Measurements from ENCODE around the gene GSTCD. TPM values are rescaled to one million over a fixed set of nuclear protein-coding genes. Genes with fewer than 3 reads are reported as not detected.
A peak's percentile ranks its signal among the peaks of the same experiment; 100 is the strongest.

Gene GSTCD
- total and polyA plus RNA-seq, 2 experiments from 2014 or later: 2.8 to 21.9 TPM

- Histone ChIP-seq H3K27me3 (no peaks in the 10 kb centered on the region), H3K36me3 (replicated peaks; ENCODE audit: insufficient read depth, low read depth) (no peaks in the 10 kb centered on the region), H2AFZ (no peak overlapping the region), H3K4me2 (no peak overlapping the region), H4K20me1 (ENCODE audit: insufficient read depth, poor library complexity, severe bottlenecking) (no peaks in the 10 kb centered on the region), H3K9me2 (replicated peaks; ENCODE audit: insufficient read depth) (no peaks in the 10 kb centered on the region), H3K4me3 (no peak overlapping the region), H3K27ac (no peak overlapping the region), H3K4me1 (ENCODE audit: insufficient read depth) (no peaks in the 10 kb centered on the region), H3K9me3 (ENCODE audit: low read depth) (no peaks in the 10 kb centered on the region), H3K79me2 (no peaks in the 10 kb centered on the region)
- 97% methylated on average over 2 of the region's 2 CpGs for WGBS (ENCODE audit: low lambda C conversion rate, missing lambda C conversion rate)
- no peak for DNase-seq (ENCODE audit: low spot score)
- TF ChIP-seq EZH2phosphoT487 (IDR thresholded peaks at IDR 0.05; ENCODE audit: low read depth, severe bottlenecking, unreplicated experiment): no peak
- TF ChIP-seq CTCF (IDR thresholded peaks at IDR 0.05; ENCODE audit: poor library complexity): no peak
- no peak for TF ChIP-seq EZH2 (IDR thresholded peaks at IDR 0.05; ENCODE audit: borderline replicate concordance)
These were observed 119.5 kb downstream of the GSTCD start for GRCh38 chr4:105828074-105828473.

GRCh38 chr4:105831189-105831588 is 122.6 kb downstream of the GSTCD start:
- 91% methylated on average over 2 of the region's 2 CpGs for WGBS (ENCODE audit: low lambda C conversion rate, missing lambda C conversion rate)
- H3K9me2 ChIP-seq (replicated peaks; ENCODE audit: insufficient read depth): no peaks in the 10 kb centered on the region

DNA sequence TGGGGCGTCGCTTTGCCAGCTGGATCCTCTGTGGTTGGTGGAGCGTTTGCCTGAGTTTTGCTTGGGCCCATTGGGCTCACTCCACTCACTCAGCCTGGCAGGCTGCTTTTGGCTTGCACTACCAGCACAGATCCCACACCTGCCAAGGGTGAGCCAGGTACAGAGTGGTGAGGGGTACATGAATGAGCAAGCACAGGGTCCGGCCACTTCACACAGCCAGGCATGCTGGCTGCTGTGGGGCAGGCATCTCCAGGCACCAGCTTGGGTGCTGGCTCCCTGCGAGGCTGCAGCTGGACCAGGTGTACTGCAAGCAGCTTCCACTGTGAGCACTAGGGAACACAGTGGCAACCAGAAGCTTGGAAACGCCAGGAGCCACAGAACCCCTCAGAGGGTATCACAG is 126.6 kb downstream of the GSTCD start:
- TF ChIP-seq EZH2phosphoT487 (IDR thresholded peaks at IDR 0.05; ENCODE audit: low read depth, severe bottlenecking, unreplicated experiment) (no peak), EZH2 (IDR thresholded peaks at IDR 0.05; ENCODE audit: borderline replicate concordance) (no peak), CTCF (IDR thresholded peaks at IDR 0.05; ENCODE audit: poor library complexity) (no peak)
- no peaks in the 10 kb centered on the region for H3K9me3 ChIP-seq (ENCODE audit: low read depth)
- H3K9me2 ChIP-seq (replicated peaks; ENCODE audit: insufficient read depth): no peaks in the 10 kb centered on the region
- no peak overlapping the region for H3K27ac ChIP-seq
- no peak overlapping the region for H3K4me3 ChIP-seq
- no peaks in the 10 kb centered on the region for H3K4me1 ChIP-seq (ENCODE audit: insufficient read depth)
- WGBS (ENCODE audit: low lambda C conversion rate, missing lambda C conversion rate): 95% methylated on average over 6 of the region's 6 CpGs
- DNase-seq (ENCODE audit: low spot score): no peak
- no peaks in the 10 kb centered on the region for H3K36me3 ChIP-seq (replicated peaks; ENCODE audit: insufficient read depth, low read depth)
- no peaks in the 10 kb centered on the region for H3K27me3 ChIP-seq
- no peaks in the 10 kb centered on the region for H3K79me2 ChIP-seq
- no peaks in the 10 kb centered on the region for H4K20me1 ChIP-seq (ENCODE audit: insufficient read depth, poor library complexity, severe bottlenecking)
- H3K4me2 ChIP-seq: no peak overlapping the region
- H2AFZ ChIP-seq: no peak overlapping the region

More at GRCh38 chr4:105831189-105831588, 122.6 kb downstream of the GSTCD start:
- TF ChIP-seq CTCF (IDR thresholded peaks at IDR 0.05; ENCODE audit: poor library complexity): no peak
- TF ChIP-seq EZH2phosphoT487 (IDR thresholded peaks at IDR 0.05; ENCODE audit: low read depth, severe bottlenecking, unreplicated experiment): no peak
- no peak for TF ChIP-seq EZH2 (IDR thresholded peaks at IDR 0.05; ENCODE audit: borderline replicate concordance)
- Histone ChIP-seq H3K4me1 (ENCODE audit: insufficient read depth) (no peaks in the 10 kb centered on the region), H3K4me3 (no peak overlapping the region), H2AFZ (no peak overlapping the region), H3K36me3 (replicated peaks; ENCODE audit: insufficient read depth, low read depth) (no peaks in the 10 kb centered on the region), H3K79me2 (no peaks in the 10 kb centered on the region), H4K20me1 (ENCODE audit: insufficient read depth, poor library complexity, severe bottlenecking) (no peaks in the 10 kb centered on the region), H3K4me2 (peak overlapping the region; percentile 18), H3K27me3 (no peaks in the 10 kb centered on the region), H3K27ac (no peak overlapping the region), H3K9me3 (ENCODE audit: low read depth) (no peaks in the 10 kb centered on the region)
- no peak for DNase-seq (ENCODE audit: low spot score)

GRCh38 chr4:105836537-105836936 is 128.0 kb downstream of the GSTCD start:
- Histone ChIP-seq H3K27me3 (no peaks in the 10 kb centered on the region), H3K36me3 (replicated peaks; ENCODE audit: insufficient read depth, low read depth) (no peaks in the 10 kb centered on the region), H3K9me2 (replicated peaks; ENCODE audit: insufficient read depth) (no peaks in the 10 kb centered on the region), H2AFZ (no peak overlapping the region), H3K4me3 (no peak overlapping the region), H4K20me1 (ENCODE audit: insufficient read depth, poor library complexity, severe bottlenecking) (no peaks in the 10 kb centered on the region), H3K79me2 (no peaks in the 10 kb centered on the region), H3K9me3 (ENCODE audit: low read depth) (no peaks in the 10 kb centered on the region), H3K4me2 (no peak overlapping the region), H3K27ac (no peak overlapping the region), H3K4me1 (ENCODE audit: insufficient read depth) (no peaks in the 10 kb centered on the region)
- TF ChIP-seq CTCF (IDR thresholded peaks at IDR 0.05; ENCODE audit: poor library complexity) (no peak), EZH2 (IDR thresholded peaks at IDR 0.05; ENCODE audit: borderline replicate concordance) (no peak), EZH2phosphoT487 (IDR thresholded peaks at IDR 0.05; ENCODE audit: low read depth, severe bottlenecking, unreplicated experiment) (no peak)
- WGBS (ENCODE audit: low lambda C conversion rate, missing lambda C conversion rate): 93% methylated on average over 3 of the region's 3 CpGs
- no peak for DNase-seq (ENCODE audit: low spot score)

Data from hepatocyte (in vitro differentiated cells).